Measurements from ENCODE around the gene IL1F10.

GRCh38 chr2:113075030-113075429, 7.3 kb downstream of the IL1F10 start:
- TF ChIP-seq TEAD4 (IDR thresholded peaks at IDR 0.05; ENCODE audit: low read depth, low read length) (no peak), CTCF (IDR thresholded peaks at IDR 0.05; ENCODE audit: control extremely low read depth in 1 of 3, insufficient read depth in 1 of 3, low read depth in 1 of 3, low read length in 3 of 3) (no peak), RAD21 (IDR thresholded peaks at IDR 0.05 in 1 of 2, conservative IDR thresholded peaks at IDR 0.05 in 1 of 2; ENCODE audit: low read depth in 2 of 2, low read length in 2 of 2) (no peak), BRCA1 (IDR thresholded peaks at IDR 0.05; ENCODE audit: low read depth, low read length) (no peak), TCF12 (IDR thresholded peaks at IDR 0.05; ENCODE audit: low read depth, low read length) (no peak), GABPA (IDR thresholded peaks at IDR 0.05; ENCODE audit: borderline replicate concordance, insufficient read depth, low read length) (no peak)
